Measurements from ENCODE around the gene GALM.

GALM gene

DNA sequence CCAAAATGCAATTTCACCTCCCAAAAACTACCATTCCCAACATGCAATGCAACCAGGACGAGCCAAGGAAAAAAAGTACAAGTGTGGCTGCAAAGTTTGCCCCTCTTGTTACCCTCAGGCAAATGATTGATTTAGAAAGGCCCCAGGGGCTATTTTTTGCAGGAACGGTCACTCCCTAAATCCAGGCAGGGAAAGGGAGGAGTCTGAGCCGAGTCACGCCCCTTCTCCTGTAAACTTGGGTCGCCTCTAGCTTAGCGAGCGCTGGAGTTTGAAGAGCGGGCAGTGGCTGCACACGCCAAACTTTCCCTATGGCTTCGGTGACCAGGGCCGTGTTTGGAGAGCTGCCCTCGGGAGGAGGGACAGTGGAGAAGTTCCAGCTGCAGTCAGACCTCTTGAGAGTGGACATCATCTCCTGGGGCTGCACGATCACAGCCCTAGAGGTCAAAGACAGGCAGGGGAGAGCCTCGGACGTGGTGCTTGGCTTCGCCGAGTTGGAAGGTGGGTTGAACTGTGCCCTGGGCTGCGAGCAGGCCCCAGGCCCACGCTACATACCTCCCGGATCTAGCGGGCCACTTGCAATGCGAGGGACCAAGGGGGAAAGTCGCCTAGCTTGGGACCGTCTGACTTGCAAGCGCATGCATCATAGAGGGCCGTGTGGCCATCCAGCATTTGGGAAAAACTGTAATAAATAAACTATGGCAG is at the start of gene GALM:
Gene GALM, plus strand, starts transcription at position 261 of the 702 bp plus-strand sequence. Its CDS starts 48 bp downstream, at position 309.
- peak; percentile 92 for DNase-seq (ENCODE audit: low read depth)
- TF ChIP-seq CTCF (conservative IDR thresholded peaks at IDR 0.05; ENCODE audit: low read length) = no peak; the same call in 1 of the 2 replicates
- peak within 1 kb of the TSS; percentile 79 for H3K4me3 ChIP-seq (ENCODE audit: low read length)

DNA sequence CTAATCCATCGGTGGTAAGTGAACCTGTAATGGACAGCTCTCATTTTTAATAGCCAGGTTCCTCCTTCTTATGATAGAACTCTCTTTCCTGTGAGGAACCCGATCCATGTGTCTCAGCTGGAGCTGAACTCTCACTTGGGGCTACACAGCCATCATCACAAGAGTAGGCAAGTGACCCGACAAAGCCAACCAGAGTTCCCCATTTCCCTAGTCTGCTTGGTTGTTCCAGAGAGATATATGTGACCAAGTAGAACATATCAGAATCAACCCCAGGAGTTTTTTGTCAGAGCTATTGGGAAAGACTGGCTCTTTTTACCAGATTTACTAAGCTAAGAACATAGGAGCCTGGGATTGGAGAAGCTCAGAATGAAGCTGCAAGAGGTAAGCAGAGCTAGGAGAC is 48.6 kb upstream of the GALM start:
- TF ChIP-seq CTCF (conservative IDR thresholded peaks at IDR 0.05; ENCODE audit: low read length) = no peak
- DNase-seq (ENCODE audit: low read depth) = no peak
- H3K4me3 ChIP-seq (ENCODE audit: low read length) = no peak overlapping the region

DNA sequence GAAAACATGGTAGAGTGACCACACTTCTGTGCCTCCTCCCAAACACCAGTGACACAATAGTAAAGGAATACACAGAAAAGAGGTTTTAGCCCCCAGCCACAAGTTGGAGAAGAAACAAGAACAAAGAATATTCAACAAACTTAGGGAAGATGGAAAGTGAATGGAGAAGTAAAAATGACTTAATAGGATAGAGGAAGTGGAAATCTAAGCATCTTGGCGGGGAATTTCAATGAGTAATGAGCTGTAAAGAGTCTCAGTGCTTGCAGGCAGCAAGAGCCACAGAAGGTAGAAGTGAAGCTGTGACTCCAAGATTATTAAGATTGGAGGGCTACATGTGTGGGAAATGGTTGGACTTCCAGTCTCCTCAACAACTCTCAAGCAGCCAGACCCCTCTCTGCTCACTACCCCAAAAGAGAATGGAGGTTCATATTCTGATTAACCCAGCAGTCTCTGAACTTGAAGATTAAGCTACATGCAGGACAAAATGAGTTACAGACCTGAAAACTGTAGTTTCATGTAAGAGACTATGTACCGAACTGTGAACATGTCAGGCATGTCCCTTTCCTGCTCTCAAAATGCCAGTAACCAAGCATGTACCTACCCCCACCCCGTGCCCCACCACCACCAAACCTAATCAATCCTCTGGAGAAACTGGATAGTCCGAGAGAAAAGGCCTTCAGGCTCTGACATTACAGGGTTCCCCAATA is 46.3 kb upstream of the GALM start:
- no peak overlapping the region for H3K4me3 ChIP-seq (ENCODE audit: low read length)
- no peak for TF ChIP-seq CTCF (conservative IDR thresholded peaks at IDR 0.05; ENCODE audit: low read length)
- peak; percentile 29 for DNase-seq (ENCODE audit: low read depth)

DNA sequence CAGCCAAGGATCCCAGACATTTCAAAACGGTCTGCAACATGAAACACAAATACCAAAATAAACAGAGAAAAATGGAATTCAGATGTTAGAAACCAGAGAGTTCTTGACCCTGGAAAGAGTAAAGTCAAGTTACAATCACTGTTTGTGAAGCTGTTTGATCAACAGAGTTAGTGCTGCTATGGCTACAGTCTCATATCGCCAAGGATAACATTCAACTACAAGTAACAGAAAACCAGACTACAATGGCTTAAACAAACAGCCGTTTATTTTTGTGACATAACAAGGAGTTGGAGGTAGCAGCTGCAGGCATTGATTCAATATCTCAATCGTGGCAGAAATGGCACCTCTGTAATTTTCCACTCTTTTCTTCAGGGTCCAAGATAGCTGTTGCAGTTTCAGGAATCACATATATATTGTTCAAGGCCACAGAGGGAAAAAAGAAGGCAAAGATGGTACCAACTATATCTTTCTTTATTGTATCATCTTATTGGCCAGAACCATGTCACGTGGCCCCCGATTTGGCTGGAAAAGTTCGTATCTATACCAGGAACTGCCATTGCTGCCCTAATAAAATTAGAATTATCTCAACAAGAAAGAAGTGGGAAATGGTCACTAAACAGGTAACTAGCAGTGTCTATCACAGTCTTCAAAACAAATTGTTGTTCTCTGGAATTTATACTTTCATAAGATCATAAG is 45.5 kb upstream of the GALM start:
- DNase-seq (ENCODE audit: low read depth) = peak; percentile 60
- no peak overlapping the region for H3K4me3 ChIP-seq (ENCODE audit: low read length)
- no peak for TF ChIP-seq CTCF (conservative IDR thresholded peaks at IDR 0.05; ENCODE audit: low read length)

GRCh38 chr2:38621018-38621417 is 44.9 kb upstream of the GALM start:
- DNase-seq (ENCODE audit: low read depth) = no peak
- no peak for TF ChIP-seq CTCF (conservative IDR thresholded peaks at IDR 0.05; ENCODE audit: low read length)

DNA sequence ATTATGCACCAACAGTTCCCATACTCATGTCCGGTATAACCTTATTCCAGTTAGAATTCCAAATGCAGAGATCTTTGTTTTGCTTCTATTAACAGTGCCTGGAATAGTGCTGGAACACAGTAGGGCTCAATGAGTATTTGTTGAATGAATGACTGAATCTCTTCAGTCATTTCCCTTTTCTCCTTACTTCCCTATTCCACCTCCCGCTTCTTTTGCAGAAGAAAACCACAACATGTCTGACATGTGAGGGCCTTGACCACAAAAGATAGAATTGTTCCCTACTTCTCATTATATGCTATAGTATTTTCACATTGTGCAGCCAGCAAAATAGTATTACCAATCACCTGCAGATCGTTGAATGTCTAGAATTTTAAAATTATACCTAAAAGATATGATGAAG is 43.7 kb upstream of the GALM start:
- DNase-seq (ENCODE audit: low read depth) = no peak
- no peak for TF ChIP-seq CTCF (conservative IDR thresholded peaks at IDR 0.05; ENCODE audit: low read length)
- H3K4me3 ChIP-seq (ENCODE audit: low read length) = no peak overlapping the region

More at GRCh38 chr2:38621018-38621417, 44.9 kb upstream of the GALM start:
- no peak overlapping the region for H3K4me3 ChIP-seq (ENCODE audit: low read length)

Measured in AG10803 (cell line).